ENCODE results near the gene DPH7.

The DPH7 gene

GRCh38 chr9:137615387-137615871, 36.7 kb upstream of the DPH7 start:
- Histone ChIP-seq H3K27ac (ENCODE audit: low read length) (no peak overlapping the region), H3K27me3 (ENCODE audit: low read depth, low read length) (no peaks in the 10 kb centered on the region), H2AFZ (ENCODE audit: low read depth, low read length) (no peak overlapping the region), H3K4me3 (ENCODE audit: low read length) (no peak overlapping the region), H4K20me1 (ENCODE audit: insufficient read depth, low read length) (peaks cover 6% of the 10 kb centered on the region), H3K9me3 (ENCODE audit: insufficient read depth, low read length) (no peaks in the 10 kb centered on the region), H3K79me2 (ENCODE audit: low read length) (peaks cover 40% of the 10 kb centered on the region), H3K9ac (ENCODE audit: low read length) (no peak overlapping the region), H3K4me2 (ENCODE audit: low read length) (no peak overlapping the region), H3K36me3 (replicated peaks; ENCODE audit: low read depth, low read length) (peaks cover 23% of the 10 kb centered on the region), H3K4me1 (ENCODE audit: low read length) (peaks cover 16% of the 10 kb centered on the region)
- TF ChIP-seq EZH2phosphoT487 (IDR thresholded peaks at IDR 0.05; ENCODE audit: low read depth): no peak
- no peak for TF ChIP-seq CTCF (IDR thresholded peaks at IDR 0.05; ENCODE audit: low read depth, low read length)

GRCh38 chr9:137614631-137615386, 36.1 kb upstream of the DPH7 start:
- no peak overlapping the region for H3K4me3 ChIP-seq (ENCODE audit: low read length)
- H3K36me3 ChIP-seq (replicated peaks; ENCODE audit: low read depth, low read length): peaks cover 23% of the 10 kb centered on the region
- H2AFZ ChIP-seq (ENCODE audit: low read depth, low read length): no peak overlapping the region
- H3K4me2 ChIP-seq (ENCODE audit: low read length): no peak overlapping the region
- H3K79me2 ChIP-seq (ENCODE audit: low read length): peaks cover 33% of the 10 kb centered on the region
- H3K27me3 ChIP-seq (ENCODE audit: low read depth, low read length): no peaks in the 10 kb centered on the region
- 0 out of 2 replicates have a peak, but pooled peaks cover 2% of the 10 kb centered on the region for H4K20me1 ChIP-seq (ENCODE audit: insufficient read depth, low read length)
- H3K9me3 ChIP-seq (ENCODE audit: insufficient read depth, low read length): no peaks in the 10 kb centered on the region
- H3K4me1 ChIP-seq (ENCODE audit: low read length): peaks cover 12% of the 10 kb centered on the region
- no peak overlapping the region for H3K9ac ChIP-seq (ENCODE audit: low read length)
- no peak overlapping the region for H3K27ac ChIP-seq (ENCODE audit: low read length)
- TF ChIP-seq CTCF (IDR thresholded peaks at IDR 0.05; ENCODE audit: low read depth, low read length) (no peak), EZH2phosphoT487 (IDR thresholded peaks at IDR 0.05; ENCODE audit: low read depth) (no peak)

- no peak overlapping the region for H3K4me2 ChIP-seq (ENCODE audit: low read length)
- no peak overlapping the region for H3K27ac ChIP-seq (ENCODE audit: low read length)
- no peaks in the 10 kb centered on the region for H4K20me1 ChIP-seq (ENCODE audit: insufficient read depth, low read length)
- TF ChIP-seq EZH2phosphoT487 (IDR thresholded peaks at IDR 0.05; ENCODE audit: low read depth) (no peak), CTCF (IDR thresholded peaks at IDR 0.05; ENCODE audit: low read depth, low read length) (no peak)
- no peak overlapping the region for H2AFZ ChIP-seq (ENCODE audit: low read depth, low read length)
- no peak overlapping the region for H3K9ac ChIP-seq (ENCODE audit: low read length)
- H3K4me1 ChIP-seq (ENCODE audit: low read length): peaks cover 11% of the 10 kb centered on the region
- no peaks in the 10 kb centered on the region for H3K9me3 ChIP-seq (ENCODE audit: insufficient read depth, low read length)
- H3K4me3 ChIP-seq (ENCODE audit: low read length): no peak overlapping the region
- H3K36me3 ChIP-seq (replicated peaks; ENCODE audit: low read depth, low read length): peaks cover 23% of the 10 kb centered on the region
- no peaks in the 10 kb centered on the region for H3K27me3 ChIP-seq (ENCODE audit: low read depth, low read length)
- peaks cover 25% of the 10 kb centered on the region for H3K79me2 ChIP-seq (ENCODE audit: low read length)
Measured at GRCh38 chr9:137613738-137614523, 35.2 kb upstream of the DPH7 start.

GRCh38 chr9:137613259-137613658, 34.5 kb upstream of the DPH7 start:
- TF ChIP-seq EZH2phosphoT487 (IDR thresholded peaks at IDR 0.05; ENCODE audit: low read depth): no peak
- TF ChIP-seq CTCF (IDR thresholded peaks at IDR 0.05; ENCODE audit: low read depth, low read length): no peak
- no peaks in the 10 kb centered on the region for H3K9me3 ChIP-seq (ENCODE audit: insufficient read depth, low read length)

More at GRCh38 chr9:137613259-137613658, 34.5 kb upstream of the DPH7 start:
- peaks cover 22% of the 10 kb centered on the region for H3K79me2 ChIP-seq (ENCODE audit: low read length)
- H3K4me1 ChIP-seq (ENCODE audit: low read length): peaks cover 11% of the 10 kb centered on the region
- H3K27ac ChIP-seq (ENCODE audit: low read length): no peak overlapping the region
- peaks cover 23% of the 10 kb centered on the region for H3K36me3 ChIP-seq (replicated peaks; ENCODE audit: low read depth, low read length)
- H3K4me3 ChIP-seq (ENCODE audit: low read length): no peak overlapping the region
- no peak overlapping the region for H3K9ac ChIP-seq (ENCODE audit: low read length)
- H4K20me1 ChIP-seq (ENCODE audit: insufficient read depth, low read length): no peaks in the 10 kb centered on the region
- no peak overlapping the region for H2AFZ ChIP-seq (ENCODE audit: low read depth, low read length)
- no peak overlapping the region for H3K4me2 ChIP-seq (ENCODE audit: low read length)
- H3K27me3 ChIP-seq (ENCODE audit: low read depth, low read length): no peaks in the 10 kb centered on the region
